ENCODE measurements around the gene ARPC4. TPM values are rescaled to one million over a fixed set of nuclear protein-coding genes. Genes with fewer than 3 reads are reported as not detected.

The ARPC4 gene
- total and polyA plus RNA-seq, 2 donors (not counting 3 experiments of a cell fraction or from before 2014, with no cell fraction given), result 181 to 197 TPM

- POLR2A ChIA-PET, result no interaction called here
- no peak for FAIRE-seq
These were observed 7.9 kb upstream of the ARPC4 start for GRCh38 chr3:9784965-9785364.

More at GRCh38 chr3:9784965-9785364, 7.9 kb upstream of the ARPC4 start:
- H3K9ac ChIP-seq (replicated peaks; ENCODE audit: extremely low read depth, insufficient read depth, low read length), result no peak overlapping the region
- H3K4me1 ChIP-seq (ENCODE audit: control insufficient read depth, extremely low read depth, insufficient read depth, low read length), result no peaks in the 10 kb centered on the region
- no peaks in the 10 kb centered on the region for H3K9me1 ChIP-seq (replicated peaks; ENCODE audit: control insufficient read depth, extremely low read depth, insufficient read depth, low read length)
- no peaks in the 10 kb centered on the region for H3K79me2 ChIP-seq (ENCODE audit: control insufficient read depth, insufficient read depth, low read length)
- CTCF ChIA-PET, result no interaction called here
- H2AFZ ChIP-seq (ENCODE audit: low read depth, low read length), result no peak overlapping the region
- H3K4me3 ChIP-seq (replicated peaks in 1 of 3; ENCODE audit: insufficient read depth in 1 of 3, low read depth in 1 of 3, low read length in 3 of 3), result no peak overlapping the region
- intact Hi-C loops (cut with micrococcal nuclease), result no loop called here
- TF ChIP-seq MYC (IDR thresholded peaks at IDR 0.05; ENCODE audit: low read depth, low read length) (no peak), JUN (IDR thresholded peaks at IDR 0.05; ENCODE audit: borderline replicate concordance, insufficient read depth, insufficient read length, low read depth) (no peak), EZH2 (IDR thresholded peaks at IDR 0.05; ENCODE audit: borderline replicate concordance, low read depth, low read length, severe bottlenecking) (no peak), FOS (IDR thresholded peaks at IDR 0.05; ENCODE audit: borderline replicate concordance, insufficient read depth, low read length) (no peak), POLR2A (IDR thresholded peaks at IDR 0.05; ENCODE audit: low read depth, low read length) (no peak), GATA2 (IDR thresholded peaks at IDR 0.05; ENCODE audit: insufficient read depth, insufficient read length, low read depth, low read length) (no peak), POLR2AphosphoS5 (IDR thresholded peaks at IDR 0.05; ENCODE audit: insufficient read depth, low read depth, low read length) (no peak), CTCF (IDR thresholded peaks at IDR 0.05; ENCODE audit: extremely low read depth in 1 of 2, insufficient read depth in 1 of 2, low read depth in 1 of 2, low read length in 2 of 2) (no peak)
- TF ChIP-seq, protein P1, sequence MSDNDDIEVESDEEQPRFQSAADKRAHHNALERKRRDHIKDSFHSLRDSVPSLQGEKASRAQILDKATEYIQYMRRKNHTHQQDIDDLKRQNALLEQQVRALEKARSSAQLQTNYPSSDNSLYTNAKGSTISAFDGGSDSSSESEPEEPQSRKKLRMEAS (IDR thresholded peaks at IDR 0.05; ENCODE audit: insufficient read depth, insufficient read length), result no peak
- H3K4me2 ChIP-seq (ENCODE audit: insufficient read depth, low read length), result no peak overlapping the region
- no TSS peak for BruUV-seq (replicated peaks)
- no peak overlapping the region for H3K27ac ChIP-seq (ENCODE audit: insufficient read depth, low read depth, low read length)
- no peaks in the 10 kb centered on the region for H3K27me3 ChIP-seq (ENCODE audit: control insufficient read depth in 2 of 2, insufficient read depth in 2 of 2, low read length in 2 of 2)
- dilution Hi-C loops (cut with MboI; ENCODE audit: extremely low pct_ligation_motif_present, low sequenced_read_pairs), result no loop called here
- peaks cover 0 to 7% of the 10 kb centered on the region in 2 experiments for H3K36me3 ChIP-seq (ENCODE audit: control insufficient read depth in 2 of 2, extremely low read depth in 1 of 2, insufficient read depth in 2 of 2, low read length in 2 of 2)
- no peak for DNase-seq (ENCODE audit: low read depth, low spot score)
- H4K20me1 ChIP-seq (replicated peaks; ENCODE audit: control insufficient read depth, extremely low read depth, insufficient read depth, low read length), result no peaks in the 10 kb centered on the region
- no peaks in the 10 kb centered on the region for H3K9me3 ChIP-seq (replicated peaks; ENCODE audit: control insufficient read depth, insufficient read depth, low read length)
